Choroid plexus epithelial cell (primary cell): Measurements from ENCODE around the gene CTSD.
A peak's percentile ranks its signal among the peaks of the same experiment; 100 is the strongest.

Experiments used
- DNase-seq: peaks from one replicate; pipeline ENCODE4 v3.0.0-alpha.2; 2010; ENCODE audit warnings: low read depth
- H3K4me3 ChIP-seq: 2 replicates; pipeline ENCODE4 v1.5.1; 2011; ENCODE audit warnings: low read depth, mild to moderate bottlenecking, control low read depth, low read length, moderate library complexity
- CTCF ChIP-seq: conservative IDR thresholded peaks from 2 replicates; pipeline ENCODE4 v1.5.1; 2011; ENCODE audit warnings: low read depth, mild to moderate bottlenecking, control low read depth, inconsistent platforms, low read length, moderate library complexity

Gene CTSD

GRCh38 chr11:1776944-1777715 lies 13.4 kb upstream of the CTSD start:
- DNase-seq, result no peak
- H3K4me3 ChIP-seq, result no peak overlapping the region
- no peak for TF ChIP-seq CTCF

GRCh38 chr11:1776331-1776851 lies 12.7 kb upstream of the CTSD start:
- no peak for DNase-seq
- no peak for TF ChIP-seq CTCF
- no peak overlapping the region for H3K4me3 ChIP-seq

- H3K4me3 ChIP-seq, result no peak overlapping the region
- no peak for DNase-seq
- no peak for TF ChIP-seq CTCF
Measured at GRCh38 chr11:1774886-1775285, 11.2 kb upstream of the CTSD start.

GRCh38 chr11:1773994-1774550 lies 10.3 kb upstream of the CTSD start:
- no peak for DNase-seq
- no peak for TF ChIP-seq CTCF

GRCh38 chr11:1773131-1773993 lies 9.6 kb upstream of the CTSD start:
- DNase-seq, result no peak
- no peak overlapping the region for H3K4me3 ChIP-seq
- no peak for TF ChIP-seq CTCF

More at GRCh38 chr11:1773994-1774550, 10.3 kb upstream of the CTSD start:
- no peak overlapping the region for H3K4me3 ChIP-seq

GRCh38 chr11:1772270-1773130 lies 8.8 kb upstream of the CTSD start:
- TF ChIP-seq CTCF, result no peak
- H3K4me3 ChIP-seq, result peak overlapping the region; percentile 20
- DNase-seq, result peak; percentile 99
